Omental fat pad (tissue), 4 donors: ENCODE results near the gene LRRC66. TPM values are rescaled to one million over a fixed set of nuclear protein-coding genes. Genes with fewer than 3 reads are reported as not detected.

Experiments used
- ATAC-seq: fragments of 150-250 bp; one replicate; pipeline ENCODE4 v1.9.1; 2016; ENCODE audit warnings: mild to moderate bottlenecking, moderate library complexity; ENCODE audit not compliant: low FRiP score
- DNase-seq: peaks from one replicate; pipeline ENCODE4 v3.0.0-alpha.2; 2019; ENCODE audit warnings: low spot score
- total RNA-seq, 4 donors: library from RNA; depleted of rRNA; stranded (reverse); fragments of >200 nt; gene quantifications; one replicate each; pipeline ENCODE4 v1.1.0, GENCODE V29; 2016
- TF ChIP-seq, protein P1 (sequence below), 3 donors: fragments of 450-650 bp; IDR thresholded peaks; one replicate each; pipeline ENCODE4 v1.5.1; 2016 to 2017; ENCODE audit warnings: antibody characterized with exemption in 3 of 3, mild to moderate bottlenecking in 3 of 3, moderate library complexity in 2 of 3

Gene LRRC66
- total RNA-seq, 4 donors from 2014 or later, result 0.09 to 1.1 (median 0.25) TPM

DNA sequence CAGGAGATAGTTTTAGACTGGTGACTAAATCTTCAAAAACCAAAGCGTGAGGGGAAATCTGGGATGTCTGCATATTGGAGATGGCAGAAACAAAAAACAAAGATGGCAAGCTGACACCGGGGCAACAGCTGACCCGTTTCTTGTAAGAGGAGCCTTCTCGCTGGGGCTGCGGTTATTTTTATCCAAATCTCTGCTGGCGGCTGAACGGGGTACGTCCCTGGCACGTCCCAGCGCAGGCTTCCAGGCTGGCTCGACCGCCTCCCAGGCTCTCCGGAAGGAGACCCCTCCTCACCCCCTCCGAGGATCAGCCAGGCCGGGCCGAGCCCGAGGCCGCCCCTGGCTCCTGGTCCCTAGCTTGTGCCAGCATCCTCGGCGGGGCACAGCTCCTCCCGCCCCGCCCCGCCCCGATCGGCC lies 17.5 kb upstream of the LRRC66 start:
- TF ChIP-seq, protein P1, sequence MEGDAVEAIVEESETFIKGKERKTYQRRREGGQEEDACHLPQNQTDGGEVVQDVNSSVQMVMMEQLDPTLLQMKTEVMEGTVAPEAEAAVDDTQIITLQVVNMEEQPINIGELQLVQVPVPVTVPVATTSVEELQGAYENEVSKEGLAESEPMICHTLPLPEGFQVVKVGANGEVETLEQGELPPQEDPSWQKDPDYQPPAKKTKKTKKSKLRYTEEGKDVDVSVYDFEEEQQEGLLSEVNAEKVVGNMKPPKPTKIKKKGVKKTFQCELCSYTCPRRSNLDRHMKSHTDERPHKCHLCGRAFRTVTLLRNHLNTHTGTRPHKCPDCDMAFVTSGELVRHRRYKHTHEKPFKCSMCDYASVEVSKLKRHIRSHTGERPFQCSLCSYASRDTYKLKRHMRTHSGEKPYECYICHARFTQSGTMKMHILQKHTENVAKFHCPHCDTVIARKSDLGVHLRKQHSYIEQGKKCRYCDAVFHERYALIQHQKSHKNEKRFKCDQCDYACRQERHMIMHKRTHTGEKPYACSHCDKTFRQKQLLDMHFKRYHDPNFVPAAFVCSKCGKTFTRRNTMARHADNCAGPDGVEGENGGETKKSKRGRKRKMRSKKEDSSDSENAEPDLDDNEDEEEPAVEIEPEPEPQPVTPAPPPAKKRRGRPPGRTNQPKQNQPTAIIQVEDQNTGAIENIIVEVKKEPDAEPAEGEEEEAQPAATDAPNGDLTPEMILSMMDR (IDR thresholded peaks at IDR 0.05), result no peak
- no peak for DNase-seq

GRCh38 chr4:52036886-52037530 lies 16.8 kb upstream of the LRRC66 start:
- no peak for ATAC-seq
- TF ChIP-seq, protein P1 (IDR thresholded peaks at IDR 0.05), result no peak
- DNase-seq, result no peak

More for the DNA sequence above, 17.5 kb upstream of the LRRC66 start:
- peak; percentile 69 for ATAC-seq

GRCh38 chr4:52035190-52035589 lies 15.0 kb upstream of the LRRC66 start:
- ATAC-seq, result no peak
- TF ChIP-seq, protein P1 (IDR thresholded peaks at IDR 0.05), result no peak
- no peak for DNase-seq

DNA sequence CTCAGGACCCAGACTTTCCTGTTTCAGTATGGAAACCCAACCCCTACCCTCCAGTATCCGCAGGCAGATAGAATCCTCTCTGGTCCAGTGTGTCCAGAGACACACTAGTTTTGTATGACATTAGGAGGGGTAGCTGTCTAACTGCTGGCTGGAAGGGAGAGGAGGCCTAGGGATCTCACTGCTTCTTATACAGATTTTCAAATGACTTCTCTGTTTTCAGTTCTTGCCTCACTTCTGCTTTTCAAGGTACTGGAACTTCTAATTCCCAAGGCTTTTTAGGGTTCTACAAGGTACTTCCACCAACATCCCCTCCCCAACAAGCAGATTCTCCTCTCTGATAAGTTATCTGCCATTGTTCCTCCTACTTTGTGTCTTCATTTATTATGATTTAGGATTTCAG lies 11.8 kb upstream of the LRRC66 start:
- DNase-seq, result no peak
- no peak for ATAC-seq
- TF ChIP-seq, protein P1 (IDR thresholded peaks at IDR 0.05), result no peak

GRCh38 chr4:52028970-52029369 lies 8.8 kb upstream of the LRRC66 start:
- DNase-seq (no peak), ATAC-seq (no peak)
- TF ChIP-seq, protein P1 (IDR thresholded peaks at IDR 0.05), result no peak

- ATAC-seq, result no peak
- TF ChIP-seq, protein P1 (IDR thresholded peaks at IDR 0.05), result no peak
- no peak for DNase-seq
These were observed 2.3 kb downstream of the LRRC66 start for GRCh38 chr4:52017814-52018213.

GRCh38 chr4:52016981-52017380 lies 3.2 kb downstream of the LRRC66 start:
- DNase-seq, result no peak
- ATAC-seq, result no peak
- TF ChIP-seq, protein P1 (IDR thresholded peaks at IDR 0.05), result no peak
